ENCODE data around the gene SLC25A29. TPM values are rescaled to one million over a fixed set of nuclear protein-coding genes. Genes with fewer than 3 reads are reported as not detected.

The SLC25A29 gene
- total RNA-seq, 1 experiment from 2014 or later, result 179 TPM

DNA sequence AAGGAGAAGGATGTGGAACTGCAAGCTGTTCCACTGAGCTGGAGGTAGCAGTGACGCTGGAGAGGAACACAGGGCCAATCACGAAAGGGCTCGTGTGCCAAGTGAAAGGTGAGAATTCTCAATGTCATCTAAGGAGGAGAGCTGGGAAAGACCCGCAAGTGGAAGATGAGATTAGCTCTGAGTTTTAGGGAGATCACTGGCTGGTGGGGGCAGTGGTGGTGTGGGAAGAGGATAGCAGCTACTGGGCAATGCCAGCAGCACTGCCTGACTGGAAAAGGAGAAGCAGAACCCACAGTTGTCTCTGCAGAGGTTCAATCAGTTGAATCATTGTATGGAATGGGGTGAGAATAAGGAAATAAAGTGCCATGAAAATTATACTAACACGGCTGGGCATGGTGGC is 44.7 kb upstream of the SLC25A29 start:
- ATAC-seq (no peak), DNase-seq (ENCODE audit: low spot score) (no peak)
- ChIA-PET POLR2A (no interaction called here), CTCF (interaction anchor here (1.1 kb wide), 1 partner anchor 196 kb away, joined by 3 read pairs; no protein-coding TSS in a partner anchor)
- H3K27me3 Mint-ChIP-seq (ENCODE audit: low read depth), result no peaks in the 10 kb centered on the region
- no peak overlapping the region for H3K27ac Mint-ChIP-seq
- H3K4me3 Mint-ChIP-seq, result no peak overlapping the region
- no peaks in the 10 kb centered on the region for H3K9me3 Mint-ChIP-seq
- H3K36me3 Mint-ChIP-seq, result peaks cover 60% of the 10 kb centered on the region
- TF ChIP-seq IRF1 (CRISPR knock-in tag; IDR thresholded peaks at IDR 0.05) (no peak), ZNF396 (CRISPR knock-in tag; IDR thresholded peaks at IDR 0.05; ENCODE audit: borderline replicate concordance) (no peak), TEAD1 (CRISPR knock-in tag; IDR thresholded peaks at IDR 0.05) (no peak), JUN (CRISPR knock-in tag; IDR thresholded peaks at IDR 0.05) (no peak), ZNF121 (CRISPR knock-in tag; IDR thresholded peaks at IDR 0.05) (no peak), MYBL2 (CRISPR knock-in tag; IDR thresholded peaks at IDR 0.05) (no peak), ETV6 (CRISPR knock-in tag; IDR thresholded peaks at IDR 0.05) (no peak), OVOL2 (CRISPR knock-in tag; IDR thresholded peaks at IDR 0.05; ENCODE audit: borderline replicate concordance) (no peak), SMAD3 (CRISPR knock-in tag; IDR thresholded peaks at IDR 0.05; ENCODE audit: borderline replicate concordance) (no peak), SMAD4 (CRISPR knock-in tag; IDR thresholded peaks at IDR 0.05) (no peak), CREM (CRISPR knock-in tag; IDR thresholded peaks at IDR 0.05) (no peak), ZNF281 (CRISPR knock-in tag; IDR thresholded peaks at IDR 0.05) (no peak), PRDM15 (CRISPR knock-in tag; IDR thresholded peaks at IDR 0.05) (no peak), NR2C2 (CRISPR knock-in tag; IDR thresholded peaks at IDR 0.05) (no peak), ZNF532 (CRISPR knock-in tag; IDR thresholded peaks at IDR 0.05; ENCODE audit: borderline replicate concordance) (no peak), ZNF138 (CRISPR knock-in tag; conservative IDR thresholded peaks at IDR 0.05) (no peak)
- TF ChIP-seq, protein P1, sequence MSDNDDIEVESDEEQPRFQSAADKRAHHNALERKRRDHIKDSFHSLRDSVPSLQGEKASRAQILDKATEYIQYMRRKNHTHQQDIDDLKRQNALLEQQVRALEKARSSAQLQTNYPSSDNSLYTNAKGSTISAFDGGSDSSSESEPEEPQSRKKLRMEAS (CRISPR knock-in tag; IDR thresholded peaks at IDR 0.05), result no peak
- TF ChIP-seq, protein P2, sequence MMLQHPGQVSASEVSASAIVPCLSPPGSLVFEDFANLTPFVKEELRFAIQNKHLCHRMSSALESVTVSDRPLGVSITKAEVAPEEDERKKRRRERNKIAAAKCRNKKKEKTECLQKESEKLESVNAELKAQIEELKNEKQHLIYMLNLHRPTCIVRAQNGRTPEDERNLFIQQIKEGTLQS (CRISPR knock-in tag; conservative IDR thresholded peaks at IDR 0.05), result no peak
- TF ChIP-seq, protein P3, sequence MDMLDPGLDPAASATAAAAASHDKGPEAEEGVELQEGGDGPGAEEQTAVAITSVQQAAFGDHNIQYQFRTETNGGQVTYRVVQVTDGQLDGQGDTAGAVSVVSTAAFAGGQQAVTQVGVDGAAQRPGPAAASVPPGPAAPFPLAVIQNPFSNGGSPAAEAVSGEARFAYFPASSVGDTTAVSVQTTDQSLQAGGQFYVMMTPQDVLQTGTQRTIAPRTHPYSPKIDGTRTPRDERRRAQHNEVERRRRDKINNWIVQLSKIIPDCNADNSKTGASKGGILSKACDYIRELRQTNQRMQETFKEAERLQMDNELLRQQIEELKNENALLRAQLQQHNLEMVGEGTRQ (CRISPR knock-in tag; IDR thresholded peaks at IDR 0.05), result no peak
- TF ChIP-seq, protein P4, sequence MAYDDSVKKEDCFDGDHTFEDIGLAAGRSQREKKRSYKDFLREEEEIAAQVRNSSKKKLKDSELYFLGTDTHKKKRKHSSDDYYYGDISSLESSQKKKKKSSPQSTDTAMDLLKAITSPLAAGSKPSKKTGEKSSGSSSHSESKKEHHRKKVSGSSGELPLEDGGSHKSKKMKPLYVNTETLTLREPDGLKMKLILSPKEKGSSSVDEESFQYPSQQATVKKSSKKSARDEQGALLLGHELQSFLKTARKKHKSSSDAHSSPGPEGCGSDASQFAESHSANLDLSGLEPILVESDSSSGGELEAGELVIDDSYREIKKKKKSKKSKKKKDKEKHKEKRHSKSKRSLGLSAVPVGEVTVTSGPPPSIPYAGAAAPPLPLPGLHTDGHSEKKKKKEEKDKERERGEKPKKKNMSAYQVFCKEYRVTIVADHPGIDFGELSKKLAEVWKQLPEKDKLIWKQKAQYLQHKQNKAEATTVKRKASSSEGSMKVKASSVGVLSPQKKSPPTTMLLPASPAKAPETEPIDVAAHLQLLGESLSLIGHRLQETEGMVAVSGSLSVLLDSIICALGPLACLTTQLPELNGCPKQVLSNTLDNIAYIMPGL (CRISPR knock-in tag; IDR thresholded peaks at IDR 0.05), result no peak
- no peaks in the 10 kb centered on the region for H3K4me1 Mint-ChIP-seq
